ENCODE measurements around the gene SLC30A1.
"Not testable (repeated sequence)": the region's sequence is repeated elsewhere in the genome, so short reads cannot be mapped to it uniquely, and the experiment has no call there.

Gene SLC30A1

GRCh38 chr1:211578640-211579439 is at the start of gene SLC30A1:
Gene SLC30A1 (minus strand): TSS chr1:211579161. CDS start chr1:211578612, 549 bp downstream.
- ChIA-PET CTCF (interaction anchor here (0.6 to 3.2 kb wide), 12 partner anchors 10 to 457 kb away, joined by 3 to 12 read pairs (median 3); partner anchors contain the start of genes DTL and INTS7), POLR2A (interaction anchor here (0.6 kb wide), 1 partner anchor 51 kb away, joined by 3 read pairs; no protein-coding TSS in a partner anchor)

GRCh38 chr1:211628417-211628816 is 49.5 kb upstream of the SLC30A1 start:
- POLR2A ChIA-PET, result no interaction called here

More at GRCh38 chr1:211578640-211579439, at the start of gene SLC30A1:
- DNase-seq (ENCODE audit: extremely low spot score), result peak; percentile 100
- no peak for TF ChIP-seq CTCF (IDR thresholded peaks at IDR 0.05; ENCODE audit: control extremely low read depth, extremely low read depth, low read depth, missing control alignments)

GRCh38 chr1:211627259-211627658 is 48.3 kb upstream of the SLC30A1 start:
- TF ChIP-seq CTCF (IDR thresholded peaks at IDR 0.05; ENCODE audit: control extremely low read depth, extremely low read depth, low read depth, missing control alignments), result no peak
- no peak for DNase-seq (ENCODE audit: extremely low spot score)
- POLR2A ChIA-PET, result no interaction called here
- CTCF ChIA-PET, result no interaction called here

More at GRCh38 chr1:211628417-211628816, 49.5 kb upstream of the SLC30A1 start:
- DNase-seq (ENCODE audit: extremely low spot score), result no peak
- CTCF ChIA-PET, result interaction anchor here (1.0 kb wide), 3 partner anchors 9 to 27 kb away, joined by 3 read pairs; no protein-coding TSS in a partner anchor
- TF ChIP-seq CTCF (IDR thresholded peaks at IDR 0.05; ENCODE audit: control extremely low read depth, extremely low read depth, low read depth, missing control alignments), result no peak

GRCh38 chr1:211625866-211626265 is 46.9 kb upstream of the SLC30A1 start:
- DNase-seq (ENCODE audit: extremely low spot score); CTCF ChIA-PET; POLR2A ChIA-PET: not testable (repeated sequence)

GRCh38 chr1:211625040-211625439 is 46.1 kb upstream of the SLC30A1 start:
- no peak for DNase-seq (ENCODE audit: extremely low spot score)
- ChIA-PET POLR2A (no interaction called here), CTCF (interaction anchor here (1.0 to 1.4 kb wide), 5 partner anchors 8 to 58 kb away, joined by 4 to 5 read pairs (median 4); no protein-coding TSS in a partner anchor)
- peak; percentile 48 for TF ChIP-seq CTCF (IDR thresholded peaks at IDR 0.05; ENCODE audit: control extremely low read depth, extremely low read depth, low read depth, missing control alignments)

- ChIA-PET CTCF (interaction anchor here (1.0 to 1.5 kb wide), 3 partner anchors 9 to 45 kb away, joined by 3 to 4 read pairs (median 3); partner anchors contain the start of gene SLC30A1), POLR2A (no interaction called here)
- no peak for DNase-seq (ENCODE audit: extremely low spot score)
- TF ChIP-seq CTCF (IDR thresholded peaks at IDR 0.05; ENCODE audit: control extremely low read depth, extremely low read depth, low read depth, missing control alignments), result no peak
These were observed 44.6 kb upstream of the SLC30A1 start for GRCh38 chr1:211623515-211623914.

Measured in GM10248 (cell line).